Measurements from ENCODE around the gene OR10J5.

GRCh38 chr1:159501082-159501481, 34.7 kb downstream of the OR10J5 start:
- TF ChIP-seq SUZ12 (IDR thresholded peaks at IDR 0.05; ENCODE audit: extremely low read depth, insufficient read depth, insufficient read length) (no peak), YY1 (IDR thresholded peaks at IDR 0.05; ENCODE audit: insufficient read depth, insufficient read length) (no peak)
